B cell (primary cell): ENCODE results near the gene CRELD2. TPM values are rescaled to one million over a fixed set of nuclear protein-coding genes. Genes with fewer than 3 reads are reported as not detected.

Experiments
- ATAC-seq: fragments of 200-7000 bp; cut with Tn5 transposase; one replicate; pipeline ENCODE4 v1.10.0; 2021; ENCODE audit warnings: low read depth, mild to moderate bottlenecking, moderate number of reproducible peaks, moderate library complexity
- CTCF ChIA-PET: fragments of 350-600 bp; sonication (Branson Sonifier 250); formaldehyde crosslinking; loops from one replicate; lab custom pipeline; 2021; ENCODE audit warnings: antibody characterized with exemption, inconsistent platforms; lab: Charles Lee
- POLR2A ChIA-PET: fragments of 350-600 bp; sonication (Branson Sonifier 250); formaldehyde crosslinking; loops from one replicate; lab custom pipeline; 2021; ENCODE audit warnings: antibody characterized with exemption; lab: Charles Lee
- DNase-seq: peaks from one replicate; pipeline ENCODE4 v3.0.0; 2013
- H2AFZ ChIP-seq: 2 replicates; pipeline ENCODE4 v1.6.1; 2012; ENCODE audit warnings: mild to moderate bottlenecking, low read depth, low read length; ENCODE audit not compliant: insufficient read depth, poor library complexity, severe bottlenecking
- H3K27ac ChIP-seq, 2 donors: 1 replicate in 1 of 2; 2 replicates in 1 of 2; pipeline ENCODE4 v1.5.1; 2012 to 2013; ENCODE audit warnings: low read length in 2 of 2, mild to moderate bottlenecking in 2 of 2, moderate library complexity in 1 of 2
- H3K27me3 ChIP-seq, 4 experiments: fragments of 200-600 bp in 1 of 4; sonication (generic) in 1 of 4; replicated peaks in 1 of 4; 1 replicate in 2 of 4; 2 replicates in 2 of 4; pipeline versions ENCODE4 v1.6.1 to v1.7.0; 2013 to 2016; ENCODE audit warnings: low read length in 3 of 4, mild to moderate bottlenecking in 2 of 4, mixed read lengths in 1 of 4, moderate library complexity in 1 of 4; ENCODE audit not compliant: insufficient read depth in 4 of 4, control insufficient read depth in 3 of 4; ENCODE audit errors: control extremely low read depth in 1 of 4
- H3K36me3 ChIP-seq, 2 experiments: replicated peaks in 1 of 2; 1 replicate in 1 of 2; 2 replicates in 1 of 2; pipeline versions ENCODE4 v1.6.1 to v1.7.1; 2013; ENCODE audit warnings: low read length in 1 of 2; ENCODE audit not compliant: insufficient read depth in 2 of 2, control insufficient read depth in 1 of 2; ENCODE audit errors: control extremely low read depth in 1 of 2, extremely low read depth in 1 of 2
- H3K4me1 ChIP-seq, 2 donors: fragments of 200-600 bp in 1 of 2; sonication (generic) in 1 of 2; 1 replicate in 1 of 2; 2 replicates in 1 of 2; pipeline versions ENCODE4 v1.5.1 to v1.6.1; 2013 to 2017; ENCODE audit warnings: low read length in 2 of 2; ENCODE audit not compliant: control insufficient read depth in 2 of 2, insufficient read depth in 2 of 2
- H3K4me2 ChIP-seq: replicated peaks from 2 replicates; pipeline ENCODE3; 2012; ENCODE audit warnings: mild to moderate bottlenecking, low read depth, low read length; ENCODE audit not compliant: poor library complexity, severe bottlenecking
- H3K4me3 ChIP-seq, 5 experiments: fragments of 200-600 bp in 1 of 5; sonication (generic) in 1 of 5; 1 replicate in 3 of 5; 2 replicates in 2 of 5; pipeline versions ENCODE4 v1.5.1 to v1.7.0; 2011 to 2016; ENCODE audit warnings: low read length in 4 of 5, mild to moderate bottlenecking in 4 of 5, low read depth in 2 of 5, control low read depth in 1 of 5, moderate library complexity in 1 of 5; ENCODE audit not compliant: insufficient read depth in 1 of 5; ENCODE audit errors: control extremely low read depth in 1 of 5, extremely low read depth in 1 of 5
- H3K79me2 ChIP-seq: fragments of 200-600 bp; sonication (generic); one replicate; pipeline ENCODE4 v1.6.0; 2016; ENCODE audit warnings: low read length; ENCODE audit not compliant: control insufficient read depth, insufficient read depth
- H3K9ac ChIP-seq: fragments of 200-600 bp; sonication (generic); 2 replicates; pipeline ENCODE4 v1.6.1; 2017; ENCODE audit warnings: mild to moderate bottlenecking, low read length, moderate library complexity
- H3K9me3 ChIP-seq, 3 donors: one replicate each; pipeline versions ENCODE4 v1.6.1 to v1.7.1; 2013; ENCODE audit warnings: low read length in 2 of 3; ENCODE audit not compliant: control insufficient read depth in 2 of 3, insufficient read depth in 1 of 3; ENCODE audit errors: control extremely low read depth in 1 of 3
- H4K20me1 ChIP-seq: 2 replicates; pipeline ENCODE4 v1.6.0; 2012; ENCODE audit warnings: mild to moderate bottlenecking, low read length; ENCODE audit not compliant: insufficient read depth, control insufficient read depth, poor library complexity, severe bottlenecking
- H3K27ac Mint-ChIP-seq: one replicate; pipeline ENCODE4 v1.8.0; 2021; ENCODE audit warnings: mixed read lengths
- H3K27me3 Mint-ChIP-seq: one replicate; pipeline ENCODE4 v1.8.0; 2021; ENCODE audit warnings: mixed read lengths
- H3K4me1 Mint-ChIP-seq: one replicate; pipeline ENCODE4 v1.8.0; 2021; ENCODE audit warnings: mixed read lengths
- H3K4me3 Mint-ChIP-seq: one replicate; pipeline ENCODE4 v1.8.0; 2021; ENCODE audit warnings: mixed read lengths
- H3K9me3 Mint-ChIP-seq: one replicate; pipeline ENCODE4 v1.8.0; 2022; ENCODE audit warnings: mixed read lengths; ENCODE audit not compliant: insufficient read depth
- CTCF ChIP-seq: fragments of 200-600 bp; IDR thresholded peaks from one replicate; pipeline ENCODE4 v1.8.0; 2022; ENCODE audit warnings: antibody characterized with exemption, mild to moderate bottlenecking
- EZH2 ChIP-seq: IDR thresholded peaks from 2 replicates; pipeline ENCODE4 v1.6.1; 2012; ENCODE audit warnings: borderline replicate concordance, low read depth, mild to moderate bottlenecking, moderate library complexity, low read length; ENCODE audit not compliant: insufficient read depth, poor library complexity, severe bottlenecking
- WGBS: methylation state at CpG from one replicate; pipeline ENCODE4 v1.1.5; 2013; ENCODE audit warnings: missing lambda C conversion rate; ENCODE audit not compliant: insufficient coverage; 5-methylcytosine and 5-hydroxymethylcytosine counted together
- intact Hi-C: fragments of 100-400 bp; cut with micrococcal nuclease; formaldehyde crosslinking; loops from one replicate; pipeline ENCODE4 v1.10.0; 2022
- polyA plus RNA-seq: library from polyadenylated mRNA; depleted of rRNA; stranded (reverse); fragments of >200 nt; gene quantifications from 2 replicates; pipeline ENCODE4 v1.2.3, GENCODE V29; 2012
- total RNA-seq, 2 donors: library from RNA; stranded (reverse); fragments of 120-200 nt in 1 of 2; gene quantifications; 1 replicate in 1 of 2; 2 replicates in 1 of 2; pipeline versions ENCODE4 v1.2.3 to v1.2.4, GENCODE V29; 2013 to 2022

CRELD2 gene
- total and polyA plus RNA-seq, 2 donors (not counting 1 experiment from before 2014, with no cell fraction given), result 35.9 to 41.9 TPM

- H3K27me3 ChIP-seq, result no peaks in the 10 kb centered on the region
- no peaks in the 10 kb centered on the region for H3K9me3 Mint-ChIP-seq
- ATAC-seq (peak; percentile 12), DNase-seq (peak; percentile 85)
- H3K27ac ChIP-seq, result peak overlapping the region; percentile 52 to 98
- peak overlapping the region; percentile 64 for H3K4me3 Mint-ChIP-seq
- peaks cover 37 to 48% of the 10 kb centered on the region in 2 donors for H3K4me1 ChIP-seq
- no peak overlapping the region for H3K4me3 ChIP-seq
- H3K27ac Mint-ChIP-seq, result peak overlapping the region; percentile 86
- ChIA-PET POLR2A (no interaction called here), CTCF (interaction anchor here (0.6 to 1.0 kb wide), 2 partner anchors 156 to 283 kb away, joined by 4 read pairs; no protein-coding TSS in a partner anchor)
- H2AFZ ChIP-seq, result no peak overlapping the region
- peak overlapping the region; percentile 80 for H3K4me2 ChIP-seq
- no peak overlapping the region for H3K9ac ChIP-seq
- intact Hi-C loops, result no loop called here
- TF ChIP-seq EZH2 (no peak), CTCF (peak; percentile 68)
- peaks cover 0 to 13% of the 10 kb centered on the region in 2 experiments for H3K36me3 ChIP-seq
- peaks cover 7% of the 10 kb centered on the region for H4K20me1 ChIP-seq
- H3K79me2 ChIP-seq, result peaks cover 4% of the 10 kb centered on the region
- H3K27me3 Mint-ChIP-seq, result no peaks in the 10 kb centered on the region
- WGBS, result 27% methylated on average over 14 of the region's 16 CpGs
- peaks cover 53% of the 10 kb centered on the region for H3K4me1 Mint-ChIP-seq
- H3K9me3 ChIP-seq, result peaks cover 0 to 12% (median 0%) of the 10 kb centered on the region in 3 donors
Observed at GRCh38 chr22:49923445-49923844, 5.0 kb downstream of the CRELD2 start.

DNA sequence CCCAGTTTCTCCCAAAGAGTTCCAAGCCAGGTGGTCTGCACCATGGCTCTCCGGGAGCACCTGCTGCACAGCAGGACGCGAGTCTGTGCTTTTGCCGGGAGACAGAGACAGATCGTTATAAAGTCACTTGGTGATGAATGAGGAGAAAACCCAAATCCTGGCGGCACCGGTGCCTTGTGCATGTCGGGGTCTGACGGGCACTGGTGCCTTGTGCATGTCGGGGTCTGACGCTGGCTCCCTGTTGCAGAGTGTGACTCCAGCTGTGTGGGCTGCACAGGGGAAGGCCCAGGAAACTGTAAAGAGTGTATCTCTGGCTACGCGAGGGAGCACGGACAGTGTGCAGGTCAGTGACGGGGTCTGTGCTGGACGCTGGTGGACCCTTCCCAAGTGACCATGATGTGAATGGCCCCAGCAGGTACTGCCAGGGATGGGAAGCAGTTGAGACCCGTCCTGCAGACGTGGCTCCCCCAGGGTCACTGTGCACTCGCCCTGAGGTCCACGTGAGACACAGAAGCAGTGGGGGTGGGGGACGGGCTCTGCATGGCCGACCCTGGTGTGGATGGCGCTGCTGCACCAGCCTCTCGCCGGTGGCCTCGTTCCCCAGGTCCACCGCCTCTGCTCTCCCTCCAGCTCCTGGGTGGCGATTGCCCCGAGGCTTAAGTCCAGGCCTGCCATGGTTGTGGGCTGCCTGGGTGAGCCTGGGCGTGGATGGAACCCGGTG, 5.8 kb downstream of the CRELD2 start:
- Mint-ChIP-seq H3K4me1 (peaks cover 53% of the 10 kb centered on the region), H3K27me3 (no peaks in the 10 kb centered on the region), H3K27ac (peak overlapping the region; percentile 98), H3K9me3 (no peaks in the 10 kb centered on the region), H3K4me3 (peak overlapping the region; percentile 64)
- H3K9me3 ChIP-seq, result peaks cover 0 to 12% (median 0%) of the 10 kb centered on the region in 3 donors
- ChIA-PET POLR2A (interaction anchor here (0.6 to 2.4 kb wide), 4 partner anchors 12 to 266 kb away, joined by 5 to 28 read pairs (median 11); no protein-coding TSS in a partner anchor), CTCF (interaction anchor here (0.6 to 1.4 kb wide), 4 partner anchors 10 to 282 kb away, joined by 3 to 5 read pairs (median 4); no protein-coding TSS in a partner anchor)
- DNase-seq (peak; percentile 33), ATAC-seq (no peak)
- H4K20me1 ChIP-seq, result peaks cover 2% of the 10 kb centered on the region
- H2AFZ ChIP-seq, result no peak overlapping the region
- H3K4me2 ChIP-seq, result peak overlapping the region; percentile 80
- H3K4me3 ChIP-seq, result no peak overlapping the region
- peaks cover 0 to 13% of the 10 kb centered on the region in 2 experiments for H3K36me3 ChIP-seq
- WGBS, result 88% methylated on average over 31 of the region's 31 CpGs
- no peaks in the 10 kb centered on the region for H3K79me2 ChIP-seq
- no peaks in the 10 kb centered on the region for H3K27me3 ChIP-seq
- H3K9ac ChIP-seq, result no peak overlapping the region
- no peak for TF ChIP-seq EZH2
- no peak for TF ChIP-seq CTCF
- H3K27ac ChIP-seq, result peak overlapping the region; percentile 43 to 98
- intact Hi-C loops, result no loop called here
- peaks cover 39 to 49% of the 10 kb centered on the region in 2 donors for H3K4me1 ChIP-seq
